Measurements from ENCODE around the gene SMIM27. TPM values are rescaled to one million over a fixed set of nuclear protein-coding genes. Genes with fewer than 3 reads are reported as not detected.

Gene SMIM27
- total and polyA plus RNA-seq, 8 donors = 2.4 to 21.4 (median 11.6) TPM; not detected in 2

GRCh38 chr9:32570262-32570661 lies 18.1 kb downstream of the SMIM27 start:
- Histone ChIP-seq H3K9me3 (no peaks in the 10 kb centered on the region), H3K27ac (no peak overlapping the region), H3K4me1 (peaks cover 0 to 38% (median 22%) of the 10 kb centered on the region in 4 donors), H3K4me3 (no peak overlapping the region), H3K36me3 (peaks cover 9 to 49% (median 43%) of the 10 kb centered on the region in 4 donors), H3K27me3 (no peaks in the 10 kb centered on the region)
- no peak for TF ChIP-seq POLR2AphosphoS5 (IDR thresholded peaks at IDR 0.05)
- TF ChIP-seq, protein P1, sequence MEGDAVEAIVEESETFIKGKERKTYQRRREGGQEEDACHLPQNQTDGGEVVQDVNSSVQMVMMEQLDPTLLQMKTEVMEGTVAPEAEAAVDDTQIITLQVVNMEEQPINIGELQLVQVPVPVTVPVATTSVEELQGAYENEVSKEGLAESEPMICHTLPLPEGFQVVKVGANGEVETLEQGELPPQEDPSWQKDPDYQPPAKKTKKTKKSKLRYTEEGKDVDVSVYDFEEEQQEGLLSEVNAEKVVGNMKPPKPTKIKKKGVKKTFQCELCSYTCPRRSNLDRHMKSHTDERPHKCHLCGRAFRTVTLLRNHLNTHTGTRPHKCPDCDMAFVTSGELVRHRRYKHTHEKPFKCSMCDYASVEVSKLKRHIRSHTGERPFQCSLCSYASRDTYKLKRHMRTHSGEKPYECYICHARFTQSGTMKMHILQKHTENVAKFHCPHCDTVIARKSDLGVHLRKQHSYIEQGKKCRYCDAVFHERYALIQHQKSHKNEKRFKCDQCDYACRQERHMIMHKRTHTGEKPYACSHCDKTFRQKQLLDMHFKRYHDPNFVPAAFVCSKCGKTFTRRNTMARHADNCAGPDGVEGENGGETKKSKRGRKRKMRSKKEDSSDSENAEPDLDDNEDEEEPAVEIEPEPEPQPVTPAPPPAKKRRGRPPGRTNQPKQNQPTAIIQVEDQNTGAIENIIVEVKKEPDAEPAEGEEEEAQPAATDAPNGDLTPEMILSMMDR (IDR thresholded peaks at IDR 0.05) = no peak
- TF ChIP-seq EP300 (IDR thresholded peaks at IDR 0.05) = no peak
- TF ChIP-seq POLR2A (IDR thresholded peaks at IDR 0.05) = no peak
- DNase-seq = no peak
- WGBS, 5 donors = 88 to 94% (median 92%) methylated on average over 4 of the region's 4 CpGs
- intact Hi-C loops (cut with DNase I; ENCODE audit: low total_unique reads) = no loop called here

DNA sequence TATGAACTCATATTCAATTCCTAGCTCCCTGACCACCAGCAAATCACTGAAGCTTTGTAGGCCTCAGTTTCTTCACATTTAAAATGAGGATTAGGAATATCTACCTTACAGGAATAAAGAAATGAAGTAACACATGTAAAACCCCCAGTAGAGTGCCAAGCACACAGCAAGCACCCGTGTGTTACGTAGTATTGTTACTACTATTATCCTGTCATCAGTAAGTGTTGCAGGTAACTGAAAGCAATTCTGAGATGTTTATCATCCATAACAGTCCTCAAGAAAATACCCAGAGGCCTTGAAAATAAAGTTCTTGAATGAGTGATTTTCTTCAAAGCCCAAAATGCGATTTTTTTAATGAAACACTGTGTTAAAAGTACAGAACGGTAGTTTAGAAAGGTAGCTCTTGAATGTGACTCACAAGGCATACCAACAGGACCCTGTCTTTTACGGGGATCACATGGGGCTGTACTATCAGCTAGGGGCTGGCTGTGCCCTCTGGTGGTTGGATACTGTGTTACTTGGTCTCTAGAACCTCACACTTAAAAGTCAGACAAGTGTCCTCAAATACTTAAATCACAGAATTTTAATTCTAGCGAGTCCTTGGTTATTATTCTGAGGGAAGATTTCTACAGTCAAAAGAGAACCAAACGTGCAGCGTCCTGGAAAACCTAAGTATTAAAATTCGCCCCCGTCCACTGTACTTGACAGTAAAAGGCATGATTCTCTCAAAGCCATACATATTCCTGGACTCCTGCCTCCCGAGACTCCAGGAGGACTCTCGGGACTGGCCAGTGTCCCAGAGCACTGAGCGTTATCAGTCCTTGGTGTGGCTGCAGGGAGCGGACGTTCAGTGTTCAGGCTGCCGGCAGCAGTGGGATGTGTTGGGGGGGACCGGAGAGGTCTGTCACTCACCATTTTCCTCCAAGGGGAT lies 20.1 kb downstream of the SMIM27 start:
- no peaks in the 10 kb centered on the region for H3K27me3 ChIP-seq
- H3K27ac ChIP-seq = peak overlapping the region; percentile 91 to 98 (median 93)
- peak overlapping the region; percentile 73 to 98 (median 79) for H3K4me3 ChIP-seq
- H3K36me3 ChIP-seq = peaks cover 0 to 29% (median 23%) of the 10 kb centered on the region in 4 donors
- 1 to 2% (median 1%) methylated on average over 17 of the region's 17 CpGs for WGBS, 5 donors
- intact Hi-C loops (cut with DNase I; ENCODE audit: low total_unique reads) = no loop called here
- peak; percentile 62 to 93 for DNase-seq
- TF ChIP-seq, protein P1 (IDR thresholded peaks at IDR 0.05) = peak in 5 of 7 experiments; percentile 26 to 59 (median 39)
- TF ChIP-seq POLR2AphosphoS5 (IDR thresholded peaks at IDR 0.05) (peak in 1 of 3 donors; percentile 48), EP300 (IDR thresholded peaks at IDR 0.05) (no peak)
- H3K9me3 ChIP-seq = no peaks in the 10 kb centered on the region
- peaks cover 0 to 38% (median 22%) of the 10 kb centered on the region in 4 donors for H3K4me1 ChIP-seq

DNA sequence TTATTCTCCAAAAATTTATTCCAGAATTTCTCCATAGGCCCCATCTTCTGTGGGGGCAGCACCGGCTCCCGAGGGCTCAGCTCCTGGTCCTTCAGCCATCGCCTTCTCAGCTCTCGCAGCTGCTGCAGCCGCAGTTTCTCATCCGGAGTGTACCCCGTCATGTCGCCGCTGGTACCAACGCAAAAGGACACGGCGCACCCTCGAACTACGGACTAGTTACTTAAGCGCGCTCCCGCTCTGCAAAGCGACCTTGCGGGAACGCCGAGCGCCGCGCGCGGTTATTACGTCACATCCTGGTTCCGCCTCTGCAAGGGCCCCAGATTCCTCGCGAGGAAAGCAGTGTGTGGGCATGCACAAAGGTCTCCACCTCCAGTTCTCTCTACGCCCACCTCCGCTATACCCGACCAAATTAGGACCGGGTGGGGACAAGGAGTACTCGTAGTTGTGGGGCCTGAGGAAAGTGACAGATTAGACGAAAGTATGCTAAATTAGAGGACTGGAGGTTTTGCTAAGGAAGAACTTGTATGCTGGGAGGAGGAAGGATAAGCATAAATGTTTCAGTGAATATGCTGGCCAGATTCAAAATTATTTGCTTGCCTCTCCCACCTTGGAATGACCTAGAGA lies 20.9 kb downstream of the SMIM27 start, which contains the start of gene NDUFB6:
Gene NDUFB6 (minus strand): TSS at position 260 of the 624 bp plus-strand sequence. CDS start 99 bp downstream, at position 161.
- Histone ChIP-seq H3K27ac (peak within 1 kb of the TSS; percentile 91 to 98 (median 93)), H3K4me3 (peak within 1 kb of the TSS; percentile 73 to 98 (median 79)), H3K9me3 (no peaks in the 10 kb centered on the region), H3K4me1 (peaks cover 0 to 38% (median 22%) of the 10 kb centered on the region in 4 donors), H3K36me3 (peaks cover 0 to 21% (median 15%) of the 10 kb centered on the region in 4 donors), H3K27me3 (no peaks in the 10 kb centered on the region)
- intact Hi-C loops (cut with DNase I; ENCODE audit: low total_unique reads) = no loop called here
- 0% methylated on average over 36 of the region's 36 CpGs for WGBS, 5 donors
- peak in 1 of 4 donors; percentile 65 for TF ChIP-seq POLR2A (IDR thresholded peaks at IDR 0.05)
- peak; percentile 86 to 97 (median 94) for TF ChIP-seq POLR2AphosphoS5 (IDR thresholded peaks at IDR 0.05)
- TF ChIP-seq, protein P1 (IDR thresholded peaks at IDR 0.05) = no peak
- DNase-seq = peak; percentile 95 to 98

- no peak for DNase-seq
- Histone ChIP-seq H3K27ac (peak overlapping the region in 4 of 5 donors; percentile 91 to 96 (median 92)), H3K9me3 (no peaks in the 10 kb centered on the region), H3K4me3 (peak overlapping the region in 2 of 4 donors; percentile 79), H3K36me3 (peaks cover 0 to 17% (median 9%) of the 10 kb centered on the region in 4 donors), H3K4me1 (peaks cover 0 to 38% (median 22%) of the 10 kb centered on the region in 4 donors), H3K27me3 (no peaks in the 10 kb centered on the region)
- intact Hi-C loops (cut with DNase I; ENCODE audit: low total_unique reads) = no loop called here
- TF ChIP-seq, protein P1 (IDR thresholded peaks at IDR 0.05) = no peak
- TF ChIP-seq POLR2A (IDR thresholded peaks at IDR 0.05) = no peak
- no peak for TF ChIP-seq EP300 (IDR thresholded peaks at IDR 0.05)
- TF ChIP-seq POLR2AphosphoS5 (IDR thresholded peaks at IDR 0.05) = no peak
- 84 to 90% (median 88%) methylated on average over 7 of the region's 7 CpGs for WGBS, 5 donors
These were observed 21.7 kb downstream of the SMIM27 start for GRCh38 chr9:32573821-32574220.
